ENCODE results near the gene PDE10A.

GRCh38 chr6:165579151-165579550, 83.9 kb downstream of the PDE10A start:
- TF ChIP-seq CTCF (IDR thresholded peaks at IDR 0.05) (no peak), POLR2A (IDR thresholded peaks at IDR 0.05) (no peak), EP300 (IDR thresholded peaks at IDR 0.05) (no peak)

Measured in tibial nerve (tissue), 4 donors.